Measurements from ENCODE around the gene C14orf132.

GRCh38 chr14:96067985-96068930 is 29.1 kb downstream of the C14orf132 start:
- TF ChIP-seq, protein P1, sequence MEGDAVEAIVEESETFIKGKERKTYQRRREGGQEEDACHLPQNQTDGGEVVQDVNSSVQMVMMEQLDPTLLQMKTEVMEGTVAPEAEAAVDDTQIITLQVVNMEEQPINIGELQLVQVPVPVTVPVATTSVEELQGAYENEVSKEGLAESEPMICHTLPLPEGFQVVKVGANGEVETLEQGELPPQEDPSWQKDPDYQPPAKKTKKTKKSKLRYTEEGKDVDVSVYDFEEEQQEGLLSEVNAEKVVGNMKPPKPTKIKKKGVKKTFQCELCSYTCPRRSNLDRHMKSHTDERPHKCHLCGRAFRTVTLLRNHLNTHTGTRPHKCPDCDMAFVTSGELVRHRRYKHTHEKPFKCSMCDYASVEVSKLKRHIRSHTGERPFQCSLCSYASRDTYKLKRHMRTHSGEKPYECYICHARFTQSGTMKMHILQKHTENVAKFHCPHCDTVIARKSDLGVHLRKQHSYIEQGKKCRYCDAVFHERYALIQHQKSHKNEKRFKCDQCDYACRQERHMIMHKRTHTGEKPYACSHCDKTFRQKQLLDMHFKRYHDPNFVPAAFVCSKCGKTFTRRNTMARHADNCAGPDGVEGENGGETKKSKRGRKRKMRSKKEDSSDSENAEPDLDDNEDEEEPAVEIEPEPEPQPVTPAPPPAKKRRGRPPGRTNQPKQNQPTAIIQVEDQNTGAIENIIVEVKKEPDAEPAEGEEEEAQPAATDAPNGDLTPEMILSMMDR (IDR thresholded peaks at IDR 0.05) = no peak
- TF ChIP-seq POLR2A (IDR thresholded peaks at IDR 0.05) (no peak), POLR2AphosphoS5 (IDR thresholded peaks at IDR 0.05) (no peak)
